Gastroesophageal sphincter (tissue), 4 donors: ENCODE data around the gene CAMKMT. TPM values are rescaled to one million over a fixed set of nuclear protein-coding genes. Genes with fewer than 3 reads are reported as not detected.

Experiments used
- ATAC-seq: fragments of 150-250 bp; one replicate; pipeline ENCODE4 v1.9.1; 2016; ENCODE audit warnings: mild to moderate bottlenecking, moderate library complexity
- H3K27ac ChIP-seq, 4 donors: fragments of 200-600 bp; sonication (generic) in 3 of 4; 1 replicate in 3 of 4; 2 replicates in 1 of 4; pipeline ENCODE4 v1.5.1; 2016 to 2019
- H3K27me3 ChIP-seq: fragments of 200-600 bp; sonication (generic); one replicate; pipeline ENCODE4 v1.5.1; 2019
- H3K36me3 ChIP-seq, 2 donors: fragments of 200-600 bp; sonication (generic); one replicate each; pipeline ENCODE4 v1.5.1; 2019; ENCODE audit warnings: control low read depth in 1 of 2
- H3K4me1 ChIP-seq, 3 donors: fragments of 200-600 bp; sonication (generic); 1 replicate in 2 of 3; 2 replicates in 1 of 3; pipeline ENCODE4 v1.5.1; 2016 to 2019; ENCODE audit warnings: control low read depth in 2 of 3
- H3K4me3 ChIP-seq, 2 donors: fragments of 200-600 bp; sonication (generic); one replicate each; pipeline ENCODE4 v1.5.1; 2019; ENCODE audit warnings: mild to moderate bottlenecking in 1 of 2, moderate library complexity in 1 of 2
- H3K9me3 ChIP-seq, 3 donors: fragments of 200-600 bp; sonication (generic); one replicate each; pipeline ENCODE4 v1.5.1; 2017 to 2019; ENCODE audit warnings: control low read depth in 2 of 3
- EP300 ChIP-seq: sonication (generic); formaldehyde crosslinking; IDR thresholded peaks from one replicate; pipeline ENCODE4 v1.6.1; 2017; ENCODE audit warnings: antibody characterized with exemption, mild to moderate bottlenecking
- POLR2A ChIP-seq, 2 donors: fragments of 450-650 bp; IDR thresholded peaks; one replicate each; pipeline ENCODE4 v1.6.1; 2017; ENCODE audit warnings: antibody characterized with exemption in 2 of 2, mild to moderate bottlenecking in 2 of 2, moderate library complexity in 1 of 2
- POLR2AphosphoS5 ChIP-seq: sonication (generic); formaldehyde crosslinking; IDR thresholded peaks from one replicate; pipeline ENCODE4 v1.6.1; 2017; ENCODE audit warnings: antibody characterized with exemption
- WGBS, 2 donors: methylation state at CpG; one replicate each; pipeline ENCODE4 v1.1.5; 2018; ENCODE audit warnings: low coverage in 1 of 2; 5-methylcytosine and 5-hydroxymethylcytosine counted together
- total RNA-seq, 4 donors: library from RNA; depleted of rRNA; stranded (reverse); fragments of >200 nt; gene quantifications; one replicate each; pipeline ENCODE4 v1.1.0, GENCODE V29; 2016
- TF ChIP-seq, protein P1 (sequence below), 4 experiments: fragments of 200-600 bp in 2 of 4; fragments of 450-650 bp in 2 of 4; sonication (generic) in 1 of 4; IDR thresholded peaks; one replicate each; pipeline ENCODE4 v1.5.1; 2017 to 2019; ENCODE audit warnings: antibody characterized with exemption in 4 of 4, mild to moderate bottlenecking in 2 of 4, moderate library complexity in 2 of 4

The CAMKMT gene
- total RNA-seq, 4 donors from 2014 or later, result 4.2 to 19.5 (median 11.0) TPM

- no peak for TF ChIP-seq EP300
- TF ChIP-seq POLR2A (IDR thresholded peaks at IDR 0.05), result no peak
- TF ChIP-seq, protein P1, sequence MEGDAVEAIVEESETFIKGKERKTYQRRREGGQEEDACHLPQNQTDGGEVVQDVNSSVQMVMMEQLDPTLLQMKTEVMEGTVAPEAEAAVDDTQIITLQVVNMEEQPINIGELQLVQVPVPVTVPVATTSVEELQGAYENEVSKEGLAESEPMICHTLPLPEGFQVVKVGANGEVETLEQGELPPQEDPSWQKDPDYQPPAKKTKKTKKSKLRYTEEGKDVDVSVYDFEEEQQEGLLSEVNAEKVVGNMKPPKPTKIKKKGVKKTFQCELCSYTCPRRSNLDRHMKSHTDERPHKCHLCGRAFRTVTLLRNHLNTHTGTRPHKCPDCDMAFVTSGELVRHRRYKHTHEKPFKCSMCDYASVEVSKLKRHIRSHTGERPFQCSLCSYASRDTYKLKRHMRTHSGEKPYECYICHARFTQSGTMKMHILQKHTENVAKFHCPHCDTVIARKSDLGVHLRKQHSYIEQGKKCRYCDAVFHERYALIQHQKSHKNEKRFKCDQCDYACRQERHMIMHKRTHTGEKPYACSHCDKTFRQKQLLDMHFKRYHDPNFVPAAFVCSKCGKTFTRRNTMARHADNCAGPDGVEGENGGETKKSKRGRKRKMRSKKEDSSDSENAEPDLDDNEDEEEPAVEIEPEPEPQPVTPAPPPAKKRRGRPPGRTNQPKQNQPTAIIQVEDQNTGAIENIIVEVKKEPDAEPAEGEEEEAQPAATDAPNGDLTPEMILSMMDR (IDR thresholded peaks at IDR 0.05), result no peak
- no peak for TF ChIP-seq POLR2AphosphoS5
- Histone ChIP-seq H3K4me1 (no peaks in the 10 kb centered on the region), H3K36me3 (no peaks in the 10 kb centered on the region), H3K4me3 (no peak overlapping the region), H3K27me3 (peaks cover 23% of the 10 kb centered on the region), H3K27ac (no peak overlapping the region), H3K9me3 (no peaks in the 10 kb centered on the region)
- 43 to 59% methylated on average over 3 to 7 of the region's 7 CpGs for WGBS, 2 donors
- no peak for ATAC-seq
These were observed 428.4 kb downstream of the CAMKMT start for GRCh38 chr2:44789971-44790721.

DNA sequence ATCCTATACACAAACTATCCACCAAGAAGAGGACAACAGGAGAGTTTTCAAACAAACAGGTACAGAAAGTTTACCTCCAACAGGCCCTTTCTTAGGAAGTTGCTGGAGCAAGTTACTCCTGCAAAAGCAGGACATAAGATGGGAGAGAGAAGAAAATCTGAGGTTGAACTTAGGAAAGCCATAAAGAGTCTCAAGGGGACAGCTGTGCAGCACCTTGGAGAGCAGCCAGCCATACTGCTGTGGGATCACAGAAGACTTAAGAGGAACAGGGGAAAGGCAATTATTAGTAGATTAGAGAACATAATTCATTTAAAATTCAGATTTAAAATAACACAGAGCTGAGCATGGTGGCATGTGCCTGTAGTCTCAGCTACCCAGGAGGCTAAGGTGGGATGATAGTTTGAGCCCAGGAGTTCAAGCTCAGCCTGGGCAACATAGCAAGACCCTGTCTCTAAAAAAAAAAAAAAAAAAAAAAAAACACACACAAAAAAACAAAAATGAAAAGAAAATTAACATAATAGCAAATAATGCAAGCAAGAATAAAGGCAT lies 431.6 kb downstream of the CAMKMT start:
- peaks cover 44% of the 10 kb centered on the region for H3K27me3 ChIP-seq
- H3K9me3 ChIP-seq, result no peaks in the 10 kb centered on the region
- no peak overlapping the region for H3K4me3 ChIP-seq
- no peaks in the 10 kb centered on the region for H3K36me3 ChIP-seq
- TF ChIP-seq EP300 (no peak), POLR2A (IDR thresholded peaks at IDR 0.05) (no peak)
- TF ChIP-seq, protein P1 (IDR thresholded peaks at IDR 0.05), result no peak
- H3K27ac ChIP-seq, result no peak overlapping the region
- H3K4me1 ChIP-seq, result no peaks in the 10 kb centered on the region
- no peak for ATAC-seq

GRCh38 chr2:44796771-44797170 lies 435.0 kb downstream of the CAMKMT start:
- Histone ChIP-seq H3K4me3 (no peak overlapping the region), H3K27me3 (peaks cover 62% of the 10 kb centered on the region), H3K27ac (no peak overlapping the region), H3K36me3 (no peaks in the 10 kb centered on the region), H3K9me3 (no peaks in the 10 kb centered on the region), H3K4me1 (peaks cover 0 to 11% (median 5%) of the 10 kb centered on the region in 3 donors)
- 50 to 71% methylated on average over 1 of the region's 4 CpGs for WGBS, 2 donors
- no peak for TF ChIP-seq EP300
- TF ChIP-seq, protein P1 (IDR thresholded peaks at IDR 0.05), result no peak
- TF ChIP-seq POLR2A (IDR thresholded peaks at IDR 0.05), result no peak
- TF ChIP-seq POLR2AphosphoS5, result no peak
- ATAC-seq, result no peak

DNA sequence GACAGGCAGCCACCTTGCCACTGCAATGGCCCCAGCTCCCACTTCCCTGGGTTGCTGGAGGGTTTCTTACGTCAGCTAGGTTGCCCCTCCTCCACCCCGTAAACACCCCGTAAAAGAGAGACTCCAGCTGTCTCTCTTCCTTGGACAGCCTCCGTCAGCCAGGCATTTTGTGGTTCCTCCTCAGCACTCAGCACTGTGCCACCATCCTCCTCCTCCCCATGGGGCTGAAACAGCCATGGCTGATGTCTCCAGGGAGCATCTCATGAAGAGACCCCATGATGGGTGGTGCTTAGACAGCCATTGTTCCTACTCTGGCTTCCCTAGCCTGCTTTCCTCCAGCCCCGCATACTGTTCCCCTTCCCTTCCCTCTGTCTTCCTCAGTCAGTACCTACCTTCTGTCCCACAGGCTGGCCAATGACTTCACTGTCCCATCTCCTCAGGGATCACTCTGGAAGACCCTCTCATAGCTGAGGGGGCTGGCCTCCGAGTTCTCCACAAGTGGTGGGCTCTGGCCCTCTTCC lies 436.5 kb downstream of the CAMKMT start:
- Histone ChIP-seq H3K27me3 (peaks cover 75% of the 10 kb centered on the region), H3K36me3 (no peaks in the 10 kb centered on the region), H3K4me3 (no peak overlapping the region), H3K4me1 (peaks cover 0 to 22% (median 16%) of the 10 kb centered on the region in 3 donors), H3K27ac (no peak overlapping the region), H3K9me3 (no peaks in the 10 kb centered on the region)
- no peak for ATAC-seq
- TF ChIP-seq POLR2AphosphoS5 (no peak), POLR2A (IDR thresholded peaks at IDR 0.05) (no peak), EP300 (no peak)
- TF ChIP-seq, protein P1 (IDR thresholded peaks at IDR 0.05), result no peak
- 56 to 100% methylated on average over 1 to 5 of the region's 6 CpGs for WGBS, 2 donors

- H3K27ac ChIP-seq, result no peak overlapping the region
- peaks cover 84% of the 10 kb centered on the region for H3K27me3 ChIP-seq
- no peak for ATAC-seq
- H3K36me3 ChIP-seq, result no peaks in the 10 kb centered on the region
- no peaks in the 10 kb centered on the region for H3K9me3 ChIP-seq
- TF ChIP-seq EP300, result no peak
- TF ChIP-seq, protein P1 (IDR thresholded peaks at IDR 0.05), result no peak
- no peak for TF ChIP-seq POLR2AphosphoS5
- no peak for TF ChIP-seq POLR2A (IDR thresholded peaks at IDR 0.05)
- peaks cover 0 to 22% (median 16%) of the 10 kb centered on the region in 3 donors for H3K4me1 ChIP-seq
- WGBS, 2 donors, result 90 to 100% methylated on average over 1 to 3 of the region's 3 CpGs
- H3K4me3 ChIP-seq, result no peak overlapping the region
These were observed 437.4 kb downstream of the CAMKMT start for GRCh38 chr2:44799105-44799504.
